Right lobe of liver (tissue), 6 donors: Measurements from ENCODE around the gene S100A1. TPM values are rescaled to one million over a fixed set of nuclear protein-coding genes. Genes with fewer than 3 reads are reported as not detected.
A peak's percentile ranks its signal among the peaks of the same experiment; 100 is the strongest.

Experiments used
- ATAC-seq, 4 donors: fragments of 200-7000 bp; cut with Tn5 transposase; one replicate each; pipeline ENCODE4 v1.9.1; 2020; ENCODE audit warnings: mild to moderate bottlenecking in 4 of 4, moderate library complexity in 4 of 4
- DNase-seq, 3 donors: peaks; one replicate each; pipeline ENCODE4 v3.0.0-alpha.2; 2020
- H3K27ac ChIP-seq, 3 donors: fragments of 200-600 bp; one replicate each; pipeline ENCODE4 v1.8.0; 2022
- H3K27me3 ChIP-seq, 2 donors: fragments of 200-600 bp; one replicate each; pipeline ENCODE4 v1.8.0; 2022
- H3K36me3 ChIP-seq, 4 donors: fragments of 200-600 bp; sonication (generic) in 1 of 4; one replicate each; pipeline versions ENCODE4 v1.5.1 to v1.8.0; 2017 to 2022; ENCODE audit warnings: control low read depth in 1 of 4
- H3K4me1 ChIP-seq, 4 donors: fragments of 200-600 bp; sonication (generic) in 1 of 4; one replicate each; pipeline versions ENCODE4 v1.5.1 to v1.8.0; 2017 to 2022; ENCODE audit warnings: control low read depth in 1 of 4
- H3K4me3 ChIP-seq, 3 donors: fragments of 200-600 bp; one replicate each; pipeline ENCODE4 v1.8.0; 2022
- H3K9me3 ChIP-seq, 4 donors: fragments of 200-600 bp; sonication (generic) in 1 of 4; one replicate each; pipeline versions ENCODE4 v1.5.1 to v1.8.0; 2017 to 2022; ENCODE audit warnings: control low read depth in 1 of 4
- CTCF ChIP-seq, 4 donors: fragments of 200-600 bp in 3 of 4; fragments of 450-650 bp in 1 of 4; IDR thresholded peaks; one replicate each; pipeline versions ENCODE4 v1.5.1 to v1.8.0; 2016 to 2022; ENCODE audit warnings: antibody characterized with exemption in 4 of 4, mild to moderate bottlenecking in 2 of 4
- POLR2A ChIP-seq: fragments of 450-650 bp; IDR thresholded peaks from one replicate; pipeline ENCODE4 v1.6.1; 2017; ENCODE audit warnings: antibody characterized with exemption, mild to moderate bottlenecking
- WGBS: methylation state at CpG from one replicate; pipeline ENCODE4 v1.1.6; 2018; ENCODE audit warnings: low coverage, low lambda C conversion rate; ENCODE audit not compliant: insufficient coverage; ENCODE audit errors: missing lambda C conversion rate; 5-methylcytosine and 5-hydroxymethylcytosine counted together
- intact Hi-C, 2 donors: fragments of 100-400 bp; cut with DNase I; formaldehyde crosslinking; loops; one replicate each; pipeline versions ENCODE4 v1.11.2 to v1.14.1; 2022
- total RNA-seq, 6 experiments: library from RNA; depleted of rRNA in 2 of 6; stranded (reverse); fragments of >200 nt in 2 of 6; fragmentation: NEBNext Ultra II Directional in 3 of 6; extraction: Animal tissue kit (Norgen Biotek cat#: 25700) in 3 of 6; gene quantifications; one replicate each; pipeline versions ENCODE4 v1.1.0 to v1.2.4, GENCODE V29; 2016 to 2023
- donor health status: DM: no; HTN: yes; CAD: no.
- donor health status: DM: no; HTN: no; CAD: no.
- donor health status: DM: no; HTN: no; CAD: no.
- donor health status: DM: no; HTN: yes; CAD: no.
- donor health status: DM: no; HTN: yes; CAD: no.

The S100A1 gene
- total RNA-seq, 6 experiments from 2014 or later: 0.40 to 2.1 (median 1.0) TPM

DNA sequence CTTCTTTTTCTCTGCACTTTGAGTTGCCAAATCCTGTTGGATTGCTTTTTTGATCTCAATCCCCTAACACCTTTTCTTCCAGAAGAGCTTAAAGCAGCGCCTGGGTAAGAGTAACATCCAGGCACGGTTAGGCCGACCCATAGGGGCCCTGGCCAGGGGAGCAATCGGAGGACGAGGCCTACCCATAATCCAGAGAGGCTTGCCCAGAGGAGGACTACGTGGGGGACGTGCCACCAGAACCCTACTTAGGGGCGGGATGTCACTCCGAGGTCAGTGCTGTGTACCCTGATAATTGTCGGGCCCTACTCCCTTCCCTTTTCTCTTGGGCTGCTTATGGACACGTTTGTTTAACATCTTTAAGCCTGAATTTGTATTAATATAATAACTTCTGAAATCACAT, 13.9 kb downstream of the S100A1 start:
- peaks cover 8 to 90% (median 66%) of the 10 kb centered on the region in 4 donors for H3K36me3 ChIP-seq
- ATAC-seq (no peak), DNase-seq (no peak)
- H3K27me3 ChIP-seq: no peaks in the 10 kb centered on the region
- TF ChIP-seq POLR2A: no peak
- TF ChIP-seq CTCF (IDR thresholded peaks at IDR 0.05): no peak
- peaks cover 0 to 16% (median 8%) of the 10 kb centered on the region in 4 donors for H3K4me1 ChIP-seq
- no peak overlapping the region for H3K4me3 ChIP-seq
- no peak overlapping the region for H3K27ac ChIP-seq
- intact Hi-C loops: loop anchor here in 1 of 2 donors (10.0 kb wide), 1 partner anchor 67 kb away; no protein-coding TSS in a partner anchor
- H3K9me3 ChIP-seq: no peaks in the 10 kb centered on the region
- 82% methylated on average over 11 of the region's 11 CpGs for WGBS

GRCh38 chr1:153643100-153643499, 14.9 kb downstream of the S100A1 start:
- H3K9me3 ChIP-seq: no peaks in the 10 kb centered on the region
- no peak for TF ChIP-seq CTCF (IDR thresholded peaks at IDR 0.05)
- no peak for TF ChIP-seq POLR2A
- ATAC-seq (no peak), DNase-seq (no peak)
- H3K27me3 ChIP-seq: no peaks in the 10 kb centered on the region
- 91% methylated on average over 11 of the region's 11 CpGs for WGBS
- H3K27ac ChIP-seq: no peak overlapping the region
- peaks cover 8 to 80% (median 61%) of the 10 kb centered on the region in 4 donors for H3K36me3 ChIP-seq
- intact Hi-C loops: loop anchor here in 1 of 2 donors (10.0 kb wide), 1 partner anchor 68 kb away; no protein-coding TSS in a partner anchor
- no peak overlapping the region for H3K4me3 ChIP-seq
- peaks cover 0 to 16% (median 8%) of the 10 kb centered on the region in 4 donors for H3K4me1 ChIP-seq

DNA sequence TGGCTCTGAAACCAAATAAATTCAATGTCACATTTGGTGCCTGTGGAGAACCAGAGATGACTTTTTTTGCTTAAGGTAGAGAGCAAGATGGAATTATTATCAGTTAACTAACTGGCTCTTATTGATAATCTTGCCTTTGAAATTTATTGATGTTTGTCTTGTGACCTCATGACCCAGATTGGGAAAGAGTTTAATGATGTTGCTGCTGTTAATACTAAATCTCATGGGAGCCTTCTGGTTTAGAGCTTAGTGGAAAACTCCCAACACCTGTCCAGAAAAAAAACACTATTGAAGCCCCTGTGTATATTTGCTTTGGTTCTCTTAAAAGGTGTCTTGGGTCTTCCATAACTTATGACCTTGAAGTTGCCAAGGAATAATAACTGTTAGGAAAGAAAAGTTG, 15.6 kb downstream of the S100A1 start:
- ATAC-seq: peak; percentile 46 to 76 (median 70)
- Histone ChIP-seq H3K4me3 (no peak overlapping the region), H3K4me1 (peaks cover 0 to 16% (median 8%) of the 10 kb centered on the region in 4 donors), H3K27ac (peak overlapping the region in 1 of 3 donors; percentile 33), H3K27me3 (no peaks in the 10 kb centered on the region), H3K9me3 (no peaks in the 10 kb centered on the region), H3K36me3 (peaks cover 8 to 73% (median 57%) of the 10 kb centered on the region in 4 donors)
- intact Hi-C loops: loop anchor here in 1 of 2 donors (10.0 kb wide), 1 partner anchor 69 kb away; no protein-coding TSS in a partner anchor
- no peak for TF ChIP-seq POLR2A
- no peak for TF ChIP-seq CTCF (IDR thresholded peaks at IDR 0.05)
- no peak for DNase-seq

DNA sequence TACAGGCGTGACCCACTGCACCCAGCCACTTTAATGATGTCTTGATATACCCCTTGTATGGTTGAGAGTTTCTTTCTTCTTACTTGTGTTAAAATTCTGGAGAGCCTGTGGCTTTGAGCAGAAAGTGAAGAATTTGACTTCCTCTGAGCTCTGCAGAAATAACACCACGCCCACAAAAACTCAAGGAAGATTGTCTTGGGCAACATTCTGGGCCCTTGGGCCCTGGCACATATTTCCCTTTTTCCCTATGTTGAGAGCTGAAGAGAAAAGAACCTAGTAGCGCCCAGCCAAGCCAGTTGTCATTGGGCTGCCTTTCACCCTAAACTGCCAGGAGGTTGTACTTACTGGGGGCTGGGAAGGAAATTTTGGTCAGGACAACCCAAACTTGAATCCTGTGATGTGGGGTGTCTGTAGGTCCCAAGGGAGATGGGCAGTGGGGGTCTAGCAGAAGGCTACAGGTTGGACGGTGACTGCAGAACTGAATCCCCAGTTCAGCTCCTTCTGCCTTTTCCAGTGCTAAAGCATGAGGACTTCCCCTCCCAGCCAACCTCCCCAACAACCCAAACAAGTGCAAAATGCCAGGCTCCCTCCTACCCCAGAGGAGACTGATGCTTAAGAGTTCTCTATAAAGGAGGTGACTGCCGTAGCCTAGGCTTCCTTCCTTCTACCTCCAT, 18.6 kb downstream of the S100A1 start:
- DNase-seq: no peak
- Histone ChIP-seq H3K4me3 (no peak overlapping the region), H3K4me1 (peaks cover 0 to 29% (median 15%) of the 10 kb centered on the region in 4 donors), H3K27ac (no peak overlapping the region), H3K9me3 (no peaks in the 10 kb centered on the region), H3K36me3 (peaks cover 5 to 46% (median 33%) of the 10 kb centered on the region in 4 donors), H3K27me3 (no peaks in the 10 kb centered on the region)
- no peak for TF ChIP-seq CTCF (IDR thresholded peaks at IDR 0.05)
- TF ChIP-seq POLR2A: no peak
- peak in 1 of 4 donors; percentile 11 for ATAC-seq
- intact Hi-C loops: loop anchor here in 1 of 2 donors (10.0 kb wide), 1 partner anchor 72 kb away; no protein-coding TSS in a partner anchor
- WGBS: 95% methylated on average over 3 of the region's 5 CpGs
